NB4 (cell line): ENCODE measurements around the gene S100A6.

Experiments used
- DNase-seq: peaks from one replicate; pipeline ENCODE4 v3.0.0; 2010; ENCODE audit warnings: low read depth
- H3K4me3 ChIP-seq: one replicate; pipeline ENCODE4 v1.5.1; 2011; ENCODE audit warnings: mild to moderate bottlenecking, low read depth, low read length, moderate library complexity
- MYC ChIP-seq: IDR thresholded peaks from 2 replicates; pipeline ENCODE4 v1.6.1; 2011; ENCODE audit warnings: low read depth, low read length
- POLR2A ChIP-seq: IDR thresholded peaks from 2 replicates; pipeline ENCODE4 v1.6.1; 2011; ENCODE audit warnings: mild to moderate bottlenecking; ENCODE audit not compliant: insufficient read length; ENCODE audit errors: extremely low read depth
- TF ChIP-seq, protein P1 (sequence below): IDR thresholded peaks from 2 replicates; pipeline ENCODE4 v1.6.1; 2011; ENCODE audit warnings: low read depth, low read length
- TF ChIP-seq, protein P2 (sequence below): IDR thresholded peaks from one replicate; pipeline ENCODE4 v1.5.1; 2012; ENCODE audit warnings: low read depth, low read length

The S100A6 gene

DNA sequence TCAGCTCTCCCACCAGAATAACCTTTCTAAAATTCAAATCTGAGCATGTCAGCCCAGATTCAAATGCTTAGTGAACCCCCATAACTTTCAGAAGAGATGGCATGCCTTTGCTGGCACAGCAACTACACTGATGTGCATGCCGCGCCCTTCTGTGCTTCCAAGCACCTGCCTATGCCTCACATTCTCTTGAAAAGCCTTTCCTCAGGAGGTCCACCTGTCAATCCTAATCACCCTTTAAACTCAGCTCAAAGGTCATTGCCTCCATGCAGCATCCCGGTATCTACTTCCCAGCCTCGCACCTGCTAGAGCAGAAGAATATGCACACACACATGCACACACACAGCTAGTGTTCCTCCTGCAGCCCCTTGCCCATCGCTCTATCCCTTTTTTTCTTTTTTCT is 35.1 kb upstream of the S100A6 start:
- H3K4me3 ChIP-seq: no peak overlapping the region
- TF ChIP-seq, protein P1, sequence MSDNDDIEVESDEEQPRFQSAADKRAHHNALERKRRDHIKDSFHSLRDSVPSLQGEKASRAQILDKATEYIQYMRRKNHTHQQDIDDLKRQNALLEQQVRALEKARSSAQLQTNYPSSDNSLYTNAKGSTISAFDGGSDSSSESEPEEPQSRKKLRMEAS: no peak
- TF ChIP-seq, protein P2, sequence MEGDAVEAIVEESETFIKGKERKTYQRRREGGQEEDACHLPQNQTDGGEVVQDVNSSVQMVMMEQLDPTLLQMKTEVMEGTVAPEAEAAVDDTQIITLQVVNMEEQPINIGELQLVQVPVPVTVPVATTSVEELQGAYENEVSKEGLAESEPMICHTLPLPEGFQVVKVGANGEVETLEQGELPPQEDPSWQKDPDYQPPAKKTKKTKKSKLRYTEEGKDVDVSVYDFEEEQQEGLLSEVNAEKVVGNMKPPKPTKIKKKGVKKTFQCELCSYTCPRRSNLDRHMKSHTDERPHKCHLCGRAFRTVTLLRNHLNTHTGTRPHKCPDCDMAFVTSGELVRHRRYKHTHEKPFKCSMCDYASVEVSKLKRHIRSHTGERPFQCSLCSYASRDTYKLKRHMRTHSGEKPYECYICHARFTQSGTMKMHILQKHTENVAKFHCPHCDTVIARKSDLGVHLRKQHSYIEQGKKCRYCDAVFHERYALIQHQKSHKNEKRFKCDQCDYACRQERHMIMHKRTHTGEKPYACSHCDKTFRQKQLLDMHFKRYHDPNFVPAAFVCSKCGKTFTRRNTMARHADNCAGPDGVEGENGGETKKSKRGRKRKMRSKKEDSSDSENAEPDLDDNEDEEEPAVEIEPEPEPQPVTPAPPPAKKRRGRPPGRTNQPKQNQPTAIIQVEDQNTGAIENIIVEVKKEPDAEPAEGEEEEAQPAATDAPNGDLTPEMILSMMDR: no peak
- no peak for TF ChIP-seq MYC
- TF ChIP-seq POLR2A: no peak
- no peak for DNase-seq

DNA sequence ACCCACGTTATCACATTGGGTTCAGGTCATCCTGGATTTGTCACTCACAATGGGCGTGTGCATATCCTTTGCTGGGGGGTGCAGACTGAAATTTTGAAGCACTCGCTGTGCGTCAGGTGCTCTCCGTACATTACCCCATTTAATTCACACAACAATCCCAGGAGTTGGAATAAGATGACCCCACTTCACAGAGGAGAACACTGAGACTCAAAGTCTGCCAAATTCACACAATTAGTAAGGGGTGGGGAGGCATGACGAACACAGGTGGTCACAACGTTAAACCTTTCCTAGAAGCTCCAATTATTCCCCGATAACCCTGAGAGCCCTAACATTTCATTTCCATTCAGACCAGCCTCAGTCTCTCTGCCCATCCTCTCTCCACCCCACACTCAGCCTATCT is 33.7 kb upstream of the S100A6 start:
- no peak overlapping the region for H3K4me3 ChIP-seq
- TF ChIP-seq, protein P1: no peak
- TF ChIP-seq MYC (no peak), POLR2A (no peak)
- TF ChIP-seq, protein P2: no peak
- no peak for DNase-seq

DNA sequence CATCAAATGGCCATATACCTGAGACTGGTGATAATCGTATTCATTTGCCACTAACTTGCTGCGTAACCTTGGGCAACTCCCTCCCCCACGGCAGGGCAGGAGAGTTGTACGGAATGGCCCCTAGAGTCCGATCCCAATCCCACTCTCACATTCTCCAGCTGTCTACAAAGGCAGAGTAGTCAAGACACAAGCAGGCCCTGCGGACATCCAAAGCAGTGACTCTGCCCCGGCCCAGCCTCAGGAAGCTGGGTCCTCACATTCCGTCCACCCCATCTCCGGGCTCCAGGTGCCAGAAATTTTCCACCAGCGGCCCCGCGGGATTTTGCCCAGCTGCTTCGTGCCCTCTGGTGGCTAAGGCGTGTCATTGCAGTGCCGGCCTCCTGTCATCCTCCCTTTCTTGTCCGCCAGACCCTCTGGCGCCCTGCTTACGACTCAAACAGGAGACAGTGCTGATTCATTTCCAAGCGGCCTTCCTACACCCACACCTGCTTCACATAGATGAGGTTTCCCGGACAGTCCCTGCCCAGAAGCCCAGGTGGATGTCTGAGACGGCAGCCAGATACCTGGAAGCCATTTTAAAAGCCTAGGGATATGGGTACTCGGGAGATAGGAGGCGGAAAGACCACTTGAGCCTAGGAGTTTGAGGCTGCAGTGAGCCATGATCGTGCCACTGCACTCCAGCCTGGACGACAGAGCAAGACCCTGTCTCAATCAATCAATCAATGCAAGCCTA is 32.7 kb upstream of the S100A6 start:
- H3K4me3 ChIP-seq: no peak overlapping the region
- peak; percentile 80 for DNase-seq
- TF ChIP-seq POLR2A (no peak), MYC (no peak)
- TF ChIP-seq, protein P1: peak; percentile 29; the same call in 1 of the 2 replicates
- TF ChIP-seq, protein P2: peak; percentile 94

DNA sequence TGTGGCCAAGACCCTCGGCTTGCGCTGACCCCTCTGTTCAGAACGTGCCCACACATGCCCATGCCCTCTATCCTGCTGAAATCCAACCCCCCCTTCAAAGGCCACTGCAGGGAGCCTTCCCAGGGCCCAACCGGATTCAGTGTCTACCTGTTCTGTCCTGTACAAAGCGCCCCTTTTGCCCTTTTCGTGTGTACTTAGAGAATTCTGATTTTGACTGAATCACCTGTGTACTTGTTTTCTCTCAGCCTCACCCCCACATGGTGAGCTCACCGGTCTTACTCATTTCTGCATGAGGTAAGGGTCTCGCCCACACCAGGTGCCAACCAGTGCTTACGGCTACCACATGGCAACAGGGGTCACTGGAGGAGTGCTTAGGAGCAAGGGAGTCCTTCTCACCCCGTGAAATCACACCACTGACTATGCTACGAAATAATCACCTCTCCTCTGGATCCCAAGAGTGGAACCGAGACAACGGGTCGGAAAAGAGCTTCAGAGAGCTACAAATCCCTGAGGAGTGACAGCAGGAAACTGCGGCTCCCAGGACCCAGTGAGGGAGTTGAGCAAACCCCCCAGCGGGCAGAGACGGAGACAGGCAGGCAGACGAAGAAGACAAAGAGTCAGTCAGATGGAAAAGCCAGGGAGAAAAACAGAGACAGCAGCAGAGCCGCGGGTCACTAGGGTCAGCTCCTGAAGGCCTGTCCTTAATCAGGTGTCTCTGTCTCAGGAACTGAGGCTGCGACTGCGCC is 32.0 kb upstream of the S100A6 start:
- DNase-seq: no peak
- no peak overlapping the region for H3K4me3 ChIP-seq
- no peak for TF ChIP-seq POLR2A
- TF ChIP-seq MYC: no peak
- TF ChIP-seq, protein P2: no peak
- TF ChIP-seq, protein P1: no peak

DNA sequence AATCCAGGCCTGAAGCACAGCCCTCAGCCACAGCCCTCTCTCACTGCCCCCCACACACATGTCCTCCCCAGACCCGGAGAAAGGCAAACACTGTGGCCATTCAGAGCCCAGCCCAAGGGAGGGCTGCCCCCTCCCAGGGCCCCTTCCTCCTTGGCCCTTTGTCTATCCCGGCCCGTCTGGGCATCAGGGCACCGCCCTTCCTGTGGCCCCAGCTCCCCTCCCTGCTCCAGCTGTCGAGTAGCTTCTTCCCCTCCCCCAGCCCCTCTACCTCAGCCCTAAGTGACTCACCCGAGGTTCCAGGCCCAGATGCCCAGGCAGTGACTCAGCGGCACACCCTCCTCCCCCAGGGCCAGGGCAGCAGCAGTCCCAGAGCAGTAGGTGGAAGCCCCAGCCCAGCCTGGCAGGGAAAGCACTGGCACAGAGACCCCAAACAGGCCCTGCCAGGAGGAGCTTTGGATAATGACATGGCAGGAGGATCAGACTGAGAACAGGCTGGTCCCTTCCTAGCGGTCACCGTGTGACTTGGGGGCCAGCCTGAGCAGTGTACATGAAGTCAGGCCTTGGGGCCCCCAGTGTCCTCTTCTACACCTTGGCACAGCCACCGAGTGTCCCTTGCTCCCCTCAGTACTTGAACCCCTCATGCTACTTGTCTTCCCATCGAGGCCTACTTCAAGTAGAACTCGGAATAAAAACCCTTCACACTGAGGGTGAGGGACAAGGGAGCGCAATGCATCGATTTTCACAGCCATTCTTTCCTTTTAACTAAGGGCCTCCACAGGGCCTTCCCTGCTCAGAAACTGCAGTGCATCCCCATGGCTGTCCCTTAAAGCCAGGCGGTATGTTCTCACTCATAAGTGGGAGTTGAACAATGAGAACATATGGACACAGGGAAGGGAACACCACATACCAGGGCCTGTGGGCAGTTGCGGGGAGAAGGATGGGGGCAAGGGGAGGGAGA is 30.9 kb upstream of the S100A6 start:
- H3K4me3 ChIP-seq: no peak overlapping the region
- TF ChIP-seq POLR2A: no peak
- TF ChIP-seq, protein P1: no peak
- no peak for TF ChIP-seq MYC
- TF ChIP-seq, protein P2: no peak
- DNase-seq: peak; percentile 97
